HepG2 (cell line): ENCODE data around the gene CYP4F8. TPM values are rescaled to one million over a fixed set of nuclear protein-coding genes. Genes with fewer than 3 reads are reported as not detected.

Experiments used
- ATAC-seq: fragments of 200-7000 bp; cut with Tn5 transposase; 3 replicates; pipeline ENCODE4 v1.9.1; 2020; ENCODE audit warnings: mild to moderate bottlenecking, moderate library complexity
- BruUV-seq: library from RNA; stranded (reverse); fragments of 400-500 nt; replicated peaks from 2 replicates; lab custom pipeline; 2021; lab: Mats Ljungman, UMichigan
- CTCF ChIA-PET: fragments of 300-600 bp; formaldehyde crosslinking; extraction: SDS; loops from one replicate; lab custom pipeline; 2021; ENCODE audit warnings: low total read pairs, inconsistent platforms, low intra/inter-chr PET ratio; lab: Yijun Ruan, JAX
- POLR2A ChIA-PET: fragments of 350-600 bp; sonication (Branson Sonifier 250); formaldehyde crosslinking; loops from one replicate; lab custom pipeline; 2020; ENCODE audit warnings: antibody characterized with exemption, inconsistent platforms; lab: Yijun Ruan, JAX
- DNase-seq: peaks from one replicate; pipeline ENCODE4 v3.0.0-alpha.2; 2015; ENCODE audit warnings: low spot score
- FAIRE-seq: peaks from 3 replicates; lab custom pipeline; 2011; peaks lifted over from hg19 to GRCh38; lab: Jason Lieb, UNC
- H2AFZ ChIP-seq: one replicate; pipeline ENCODE4 v1.6.1; 2011; ENCODE audit warnings: low read length, inconsistent platforms
- H3K27ac ChIP-seq: fragments of 300-600 bp; 3 replicates; pipeline ENCODE4 v1.8.0; 2011; ENCODE audit warnings: mixed run types, mild to moderate bottlenecking, mixed read lengths, low read length, inconsistent platforms; ENCODE audit not compliant: insufficient read depth; ENCODE audit errors: extremely low read length
- H3K27me3 ChIP-seq, 2 experiments: fragments of 200-600 bp in 1 of 2; 2 replicates in 1 of 2; 3 replicates in 1 of 2; pipeline versions ENCODE4 v1.6.0 to v1.8.0; 2011; ENCODE audit warnings: low read length in 2 of 2, mild to moderate bottlenecking in 2 of 2, moderate library complexity in 2 of 2, inconsistent platforms in 1 of 2; ENCODE audit not compliant: insufficient read depth in 2 of 2, control insufficient read depth in 1 of 2
- H3K36me3 ChIP-seq, 2 experiments: fragments of 200-600 bp in 1 of 2; replicated peaks in 1 of 2; 2 replicates in 1 of 2; 3 replicates in 1 of 2; pipeline versions ENCODE4 v1.5.1 to v1.8.0; 2011; ENCODE audit warnings: low read length in 2 of 2, inconsistent platforms in 1 of 2; ENCODE audit not compliant: insufficient read depth in 2 of 2, control insufficient read depth in 1 of 2
- H3K4me1 ChIP-seq: 2 replicates; pipeline ENCODE4 v1.5.1; 2012; ENCODE audit warnings: low read length, inconsistent platforms; ENCODE audit not compliant: insufficient read depth
- H3K4me2 ChIP-seq: 2 replicates; pipeline ENCODE4 v1.6.0; 2011; ENCODE audit warnings: low read depth, low read length, inconsistent platforms
- H3K4me3 ChIP-seq, 3 experiments: fragments of 200-600 bp in 1 of 3; sonication (generic), shearing (Covaris generic) in 1 of 3; replicated peaks in 1 of 3; 2 replicates each; pipeline ENCODE4 v1.5.1; 2011 to 2016; ENCODE audit warnings: low read length in 3 of 3, inconsistent platforms in 2 of 3, low read depth in 2 of 3, mild to moderate bottlenecking in 2 of 3, control low read depth in 1 of 3, mixed read lengths in 1 of 3; ENCODE audit not compliant: insufficient read depth in 1 of 3
- H3K79me2 ChIP-seq: one replicate; pipeline ENCODE4 v1.6.1; 2011; ENCODE audit warnings: low read length, inconsistent platforms; ENCODE audit not compliant: insufficient read depth
- H3K9ac ChIP-seq: 2 replicates; pipeline ENCODE4 v1.6.0; 2011; ENCODE audit warnings: mild to moderate bottlenecking, low read depth, low read length, inconsistent platforms; ENCODE audit not compliant: insufficient read depth
- H3K9me3 ChIP-seq: 2 replicates; pipeline ENCODE4 v1.5.1; 2012; ENCODE audit warnings: mild to moderate bottlenecking, low read length
- H4K20me1 ChIP-seq: 2 replicates; pipeline ENCODE4 v1.6.0; 2011; ENCODE audit warnings: inconsistent platforms, mild to moderate bottlenecking, low read length, moderate library complexity; ENCODE audit not compliant: insufficient read depth
- AGO1 ChIP-seq: fragments of 200-400 bp; formaldehyde crosslinking; IDR thresholded peaks from 2 replicates; pipeline ENCODE4 v1.6.1; 2017; ENCODE audit warnings: mild to moderate bottlenecking, low read depth, low read length, moderate library complexity; ENCODE audit not compliant: poor library complexity, severe bottlenecking
- ARID5B ChIP-seq: IDR thresholded peaks from 2 replicates; pipeline ENCODE4 v1.4.0; 2020; ENCODE audit warnings: mild to moderate bottlenecking, missing genetic modification reagents
- ETV6 ChIP-seq: sonication (generic); formaldehyde crosslinking; conservative IDR thresholded peaks from 2 replicates; pipeline ENCODE4 v1.4.0; 2020; ENCODE audit warnings: missing genetic modification reagents
- HOXA3 ChIP-seq: sonication (generic); formaldehyde crosslinking; IDR thresholded peaks from 2 replicates; pipeline ENCODE4 v1.5.0; 2020; ENCODE audit warnings: missing genetic modification reagents
- HOXA5 ChIP-seq: sonication (generic); formaldehyde crosslinking; IDR thresholded peaks from 2 replicates; pipeline ENCODE4 v1.4.0; 2020; ENCODE audit warnings: missing genetic modification reagents
- ZBTB43 ChIP-seq: sonication (generic); formaldehyde crosslinking; conservative IDR thresholded peaks from 2 replicates; pipeline ENCODE4 v1.4.0; 2020; ENCODE audit warnings: missing genetic modification reagents
- ZFP91 ChIP-seq: sonication (generic); formaldehyde crosslinking; IDR thresholded peaks from 2 replicates; pipeline ENCODE4 v1.9.0; 2022; ENCODE audit warnings: missing genetic modification reagents, mild to moderate bottlenecking, borderline replicate concordance
- ZFX ChIP-seq: sonication (generic); formaldehyde crosslinking; IDR thresholded peaks from 2 replicates; pipeline ENCODE4 v1.4.0; 2020; ENCODE audit warnings: mild to moderate bottlenecking, low read depth, missing genetic modification reagents, moderate library complexity
- ZFY ChIP-seq: sonication (generic); formaldehyde crosslinking; IDR thresholded peaks from 2 replicates; pipeline ENCODE4 v1.4.0; 2020; ENCODE audit warnings: missing genetic modification reagents
- ZNF264 ChIP-seq: sonication (generic); formaldehyde crosslinking; IDR thresholded peaks from 2 replicates; pipeline ENCODE4 v1.4.0; 2020; ENCODE audit warnings: missing genetic modification reagents
- ZNF572 ChIP-seq: sonication (generic); formaldehyde crosslinking; IDR thresholded peaks from 2 replicates; pipeline ENCODE4 v1.5.1; 2020; ENCODE audit warnings: mild to moderate bottlenecking, missing genetic modification reagents
- ZNF629 ChIP-seq: sonication (generic); formaldehyde crosslinking; conservative IDR thresholded peaks from 2 replicates; pipeline ENCODE4 v1.5.0; 2020; ENCODE audit warnings: missing genetic modification reagents
- ZNF891 ChIP-seq: sonication (generic); formaldehyde crosslinking; IDR thresholded peaks from 2 replicates; pipeline ENCODE4 v1.5.0; 2020; ENCODE audit warnings: mild to moderate bottlenecking, missing genetic modification reagents
- WGBS: methylation state at CpG from one replicate; pipeline ENCODE4 v1.1.6; 2017; ENCODE audit warnings: low lambda C conversion rate; 5-methylcytosine and 5-hydroxymethylcytosine counted together
- in situ Hi-C: cut with HindIII; loops from 2 replicates; pipeline ENCODE4 v1.10.0; 2017; ENCODE audit warnings: low pct_unique_long_range_greater_than_20kb; ENCODE audit not compliant: extremely low pct_ligation_motif_present
- intact Hi-C: fragments of 100-400 bp; cut with micrococcal nuclease; formaldehyde crosslinking; loops from one replicate; pipeline ENCODE4 v1.10.0; 2022; ENCODE audit not compliant: unreplicated experiment
- polyA plus RNA-seq, 8 experiments: library from polyadenylated mRNA; depleted of rRNA in 3 of 8; stranded (reverse) in 7 of 8; unstranded in 1 of 8; fragments of >200 nt; fragmentation: Illumina TruSeq in 4 of 8; extraction: Trizol in 4 of 8; gene quantifications; 2 replicates each; pipeline versions ENCODE4 v1.2.1 to v1.2.3, GENCODE V29; 2011 to 2016; ENCODE audit warnings: low read depth in 4 of 8, missing spikeins in 1 of 8, mixed read lengths in 1 of 8; ENCODE audit not compliant: insufficient read depth in 1 of 8
- total RNA-seq, 5 experiments: library from RNA; depleted of rRNA; stranded (reverse); fragments of >200 nt; fragmentation: Illumina TruSeq; extraction: Trizol; gene quantifications; 2 replicates each; pipeline ENCODE4 v1.2.3, GENCODE V29; 2016; ENCODE audit warnings: low read depth in 1 of 5

The CYP4F8 gene
- total and polyA plus RNA-seq, 2 of the 13 experiments (the other 11 are each of a cell fraction or from before 2014, with no cell fraction given): not detected

- peak within 1 kb of the TSS; percentile 92 for H3K27ac ChIP-seq
- intact Hi-C loops: loop anchor here (2.0 to 5.0 kb wide), 2 partner anchors 32 to 40 kb away; partner anchors contain the start of gene CYP4F3
- in situ Hi-C loops: no loop called here
- peak within 1 kb of the TSS; percentile 52 to 70 (median 69) for H3K4me3 ChIP-seq
- no peak within 1 kb of the TSS for H2AFZ ChIP-seq
- 1% methylated on average over 6 of the region's 6 CpGs for WGBS
- peak within 1 kb of the TSS; percentile 93 for H3K4me2 ChIP-seq
- peaks cover 42% of the 10 kb centered on the region for H3K4me1 ChIP-seq
- ChIA-PET CTCF (interaction anchor here (1.4 kb wide), 1 partner anchor 44 kb away, joined by 3 read pairs; no protein-coding TSS in a partner anchor), POLR2A (interaction anchor here (1.0 to 3.1 kb wide), 10 partner anchors 9 to 513 kb away, joined by 3 to 68 read pairs (median 6); partner anchors contain the start of genes CYP4F3 and FAM32A)
- DNase-seq (peak; percentile 76), FAIRE-seq (peak; percentile 75), ATAC-seq (peak; percentile 86)
- peaks cover 6% of the 10 kb centered on the region for H3K79me2 ChIP-seq
- no peaks in the 10 kb centered on the region for H3K36me3 ChIP-seq
- no peaks in the 10 kb centered on the region for H3K27me3 ChIP-seq
- BruUV-seq: no TSS peak
- H4K20me1 ChIP-seq: no peaks in the 10 kb centered on the region
- peak within 1 kb of the TSS; percentile 51 for H3K9ac ChIP-seq
- no peaks in the 10 kb centered on the region for H3K9me3 ChIP-seq
- TF ChIP-seq ETV6 (CRISPR knock-in tag) (0 out of 2 replicates have a peak, but pooled peaks have one; percentile 3), AGO1 (peak; percentile 60), ZBTB43 (CRISPR knock-in tag) (no peak), ZNF572 (CRISPR knock-in tag) (no peak), ZFX (peak; percentile 72; the same call in 1 of the 2 replicates), ARID5B (0 out of 2 replicates have a peak, but pooled peaks have one; percentile 1), ZFY (CRISPR knock-in tag) (peak; percentile 48; the same call in 1 of the 2 replicates), ZFP91 (CRISPR knock-in tag) (peak; percentile 55; the same call in 1 of the 2 replicates), ZNF264 (CRISPR knock-in tag) (0 out of 2 replicates have a peak, but pooled peaks have one; percentile 17), ZNF891 (peak; percentile 31; the same call in 1 of the 2 replicates), ZNF629 (CRISPR knock-in tag) (peak; percentile 4; the same call in 1 of the 2 replicates), HOXA3 (CRISPR knock-in tag) (0 out of 2 replicates have a peak, but pooled peaks have one; percentile 14), HOXA5 (0 out of 2 replicates have a peak, but pooled peaks have one; percentile 69)
These were observed 57.7 kb downstream of the CYP4F8 start, which contains the start of gene CYP4F12 for GRCh38 chr19:15672580-15673175. Gene CYP4F12, plus strand, starts transcription at chr19:15673087. Its CDS starts 443 bp downstream, at chr19:15673530.
